CD4-positive, alpha-beta T cell treated with Interleukin-6 at 100 ng/mL for 8 hours (primary cell): ENCODE results near the gene DPP8.

Experiments used
- DNase-seq: peaks from one replicate; pipeline ENCODE4 v3.0.0-alpha.2; 2020; ENCODE audit warnings: mixed read lengths, low spot score

Gene DPP8

DNA sequence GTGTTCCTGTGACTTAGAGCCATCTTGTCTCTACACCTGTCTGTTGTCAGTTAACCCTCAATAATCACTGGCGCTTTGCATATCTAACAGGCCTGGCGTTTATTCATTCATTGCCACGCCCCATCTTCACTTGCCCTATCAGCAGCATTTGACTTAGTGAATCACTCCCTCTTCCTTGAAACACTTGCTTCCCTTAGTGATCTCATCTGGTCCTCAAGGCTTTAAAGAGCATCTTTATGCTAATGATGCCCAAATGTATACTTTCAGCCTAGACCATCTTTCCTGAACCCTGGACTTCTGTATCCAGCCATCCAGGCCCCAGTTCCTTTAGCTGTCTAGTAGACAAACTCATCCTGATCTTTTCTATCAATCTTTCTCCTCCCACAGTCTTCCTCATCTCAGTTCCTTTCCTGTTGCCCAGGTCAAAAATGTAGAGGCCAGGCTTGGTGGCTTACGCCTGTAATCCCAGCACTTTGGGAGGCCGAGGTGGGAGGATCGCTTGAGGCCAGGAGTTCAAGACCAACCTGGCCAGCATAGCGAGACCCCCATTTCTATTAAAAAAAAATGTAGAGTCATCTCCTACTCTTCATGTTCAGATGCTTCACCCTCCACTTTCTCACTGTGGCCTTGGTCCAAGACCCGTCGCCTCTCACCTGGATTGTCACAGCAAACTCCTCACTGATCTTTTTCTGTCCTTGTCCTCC is 93.4 kb downstream of the DPP8 start:
- no peak for DNase-seq

DNA sequence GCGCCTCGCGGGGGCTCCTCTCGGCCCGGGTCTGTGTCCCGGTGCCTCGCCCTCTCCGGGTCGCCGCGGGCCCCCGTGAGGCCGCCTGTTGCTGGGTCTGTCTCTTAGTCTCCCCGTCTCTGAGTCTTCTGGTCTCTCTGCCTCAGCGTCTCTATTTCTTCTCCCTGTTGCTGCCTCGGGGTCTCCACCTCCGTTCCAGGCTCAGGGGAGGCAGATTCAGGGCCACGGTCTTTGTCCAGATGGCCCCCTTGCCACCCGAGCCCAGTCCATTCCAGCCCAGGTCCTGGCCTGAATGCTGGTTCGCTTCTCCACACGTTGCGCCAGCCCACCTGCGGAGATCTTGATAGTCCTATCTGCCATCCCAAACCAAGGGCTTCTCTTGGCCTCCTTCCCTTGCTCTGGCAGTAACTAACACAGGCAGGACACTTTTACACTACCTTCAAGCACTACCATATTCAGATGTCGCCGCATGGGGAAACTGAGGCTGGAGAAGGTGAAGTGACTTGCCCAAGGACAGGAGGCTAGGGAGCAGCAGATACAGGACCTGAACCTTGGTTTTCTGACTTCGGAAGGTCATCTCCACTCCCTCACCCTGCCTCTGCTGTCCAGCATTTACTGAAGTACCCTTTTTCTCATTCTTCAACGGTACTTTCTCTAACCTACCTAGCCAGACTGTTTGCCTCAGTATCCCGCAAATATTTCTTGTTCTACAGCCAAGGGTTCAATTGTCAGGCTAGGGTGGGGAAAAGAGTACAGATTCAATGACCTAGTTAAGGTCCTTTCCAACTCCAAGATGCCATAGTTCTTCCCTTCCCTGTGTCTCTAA is 94.1 kb downstream of the DPP8 start:
- no peak for DNase-seq

DNA sequence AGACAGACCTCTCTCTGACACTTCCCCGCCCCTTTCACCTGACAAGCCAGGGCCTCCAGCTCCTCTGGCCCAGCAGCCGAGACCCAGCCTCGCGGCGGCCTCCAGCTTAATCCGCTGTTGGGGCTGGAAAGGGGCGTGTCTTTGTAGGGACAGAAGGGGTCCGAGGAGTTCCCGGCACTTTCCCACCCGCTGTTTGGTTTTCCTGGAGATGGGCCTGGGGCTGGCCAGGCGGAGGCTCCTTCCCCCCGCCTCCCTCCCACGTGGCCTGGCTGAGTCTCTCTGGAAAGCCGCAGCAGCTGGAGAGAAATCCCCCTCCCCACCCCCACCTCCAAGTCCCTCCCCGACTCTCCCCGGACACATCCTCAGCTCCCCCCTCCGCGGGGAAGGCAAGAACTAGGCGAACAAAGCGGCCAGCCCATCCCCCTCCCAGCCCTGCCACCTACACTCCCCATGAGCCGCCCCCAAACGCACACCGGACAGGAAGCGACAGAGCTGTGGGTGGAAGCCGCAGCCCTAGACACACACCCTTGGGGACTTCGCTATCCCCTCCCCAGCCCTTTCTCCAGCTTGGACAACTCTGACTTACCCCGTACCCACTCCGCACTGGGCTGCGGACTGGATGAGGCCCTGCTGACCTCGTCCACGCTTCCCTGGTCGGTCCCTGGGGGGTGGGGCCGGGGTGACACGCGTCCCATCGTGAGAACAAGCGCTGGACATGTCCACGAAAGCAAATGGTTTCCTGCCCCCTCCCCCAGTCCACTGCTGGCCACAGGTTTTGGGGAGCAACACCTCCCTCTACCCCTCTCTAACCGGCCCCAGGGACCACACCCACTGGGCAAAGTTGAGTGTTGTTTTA is 95.9 kb downstream of the DPP8 start:
- DNase-seq: no peak

DNA sequence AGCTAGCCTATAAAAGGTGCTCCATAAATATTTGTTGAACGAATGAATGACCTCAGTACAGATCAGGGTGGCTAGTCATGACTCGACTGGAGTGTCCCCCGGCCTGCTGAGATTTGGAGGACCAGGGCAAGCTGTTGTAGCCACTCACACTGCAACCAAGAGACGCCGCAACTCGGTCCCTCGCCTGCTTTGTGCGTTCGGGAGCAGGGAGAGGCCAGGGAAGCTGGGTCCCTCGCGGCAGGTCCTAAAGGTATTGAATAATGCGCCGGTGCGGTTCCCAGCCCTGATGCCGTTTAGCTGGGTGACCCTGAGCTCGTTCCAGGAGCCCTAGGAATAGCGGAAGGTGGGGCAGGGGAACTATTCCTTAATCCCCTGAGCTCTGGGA is 96.5 kb downstream of the DPP8 start:
- DNase-seq: no peak

DNA sequence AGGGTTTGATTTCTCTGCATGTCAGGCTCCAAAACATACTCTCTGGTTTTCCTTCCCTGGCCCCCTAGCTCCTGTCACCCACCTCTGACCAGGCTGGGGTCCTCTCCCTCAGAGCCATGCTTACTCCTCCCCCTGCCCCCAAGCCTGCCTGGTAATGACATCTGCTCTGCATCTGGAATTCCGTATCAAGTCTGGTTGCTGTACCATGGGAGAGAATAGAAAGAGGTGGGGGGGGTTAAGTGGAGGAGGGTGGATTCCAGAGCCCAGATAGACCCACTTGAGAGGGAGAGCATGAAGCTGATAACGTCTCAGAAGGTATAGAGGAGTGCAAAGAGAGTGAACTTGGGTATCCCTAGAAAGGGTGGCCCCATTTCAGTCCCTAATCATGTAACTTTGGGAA is 98.9 kb downstream of the DPP8 start:
- no peak for DNase-seq

DNA sequence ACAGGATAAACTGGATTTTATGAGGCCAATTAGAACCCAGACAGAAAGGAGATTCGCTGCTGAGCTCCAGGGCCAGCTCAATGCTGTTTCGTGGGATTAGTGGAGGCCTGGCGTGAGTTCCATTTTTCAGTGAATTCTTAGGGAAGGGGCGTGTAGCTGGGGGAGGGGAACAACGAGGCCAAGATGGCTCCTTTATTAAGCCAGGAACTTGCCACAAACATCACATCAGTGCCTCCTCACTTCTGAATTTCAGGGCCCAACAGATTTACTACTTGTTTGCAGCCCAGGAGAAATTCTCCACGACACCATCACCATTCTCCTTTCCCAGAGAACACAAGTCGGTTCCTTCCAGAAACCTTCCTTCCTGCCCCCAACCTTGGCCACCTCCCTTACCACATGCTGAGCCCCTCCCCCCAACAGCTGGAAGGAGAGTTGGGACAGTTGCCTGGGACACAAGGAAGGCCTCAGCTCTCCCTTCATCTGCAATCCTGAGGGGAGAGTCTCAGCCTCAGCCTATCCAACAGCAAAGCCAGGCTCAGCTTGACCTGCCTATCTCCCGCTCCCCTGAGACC is 100.6 kb downstream of the DPP8 start:
- no peak for DNase-seq

DNA sequence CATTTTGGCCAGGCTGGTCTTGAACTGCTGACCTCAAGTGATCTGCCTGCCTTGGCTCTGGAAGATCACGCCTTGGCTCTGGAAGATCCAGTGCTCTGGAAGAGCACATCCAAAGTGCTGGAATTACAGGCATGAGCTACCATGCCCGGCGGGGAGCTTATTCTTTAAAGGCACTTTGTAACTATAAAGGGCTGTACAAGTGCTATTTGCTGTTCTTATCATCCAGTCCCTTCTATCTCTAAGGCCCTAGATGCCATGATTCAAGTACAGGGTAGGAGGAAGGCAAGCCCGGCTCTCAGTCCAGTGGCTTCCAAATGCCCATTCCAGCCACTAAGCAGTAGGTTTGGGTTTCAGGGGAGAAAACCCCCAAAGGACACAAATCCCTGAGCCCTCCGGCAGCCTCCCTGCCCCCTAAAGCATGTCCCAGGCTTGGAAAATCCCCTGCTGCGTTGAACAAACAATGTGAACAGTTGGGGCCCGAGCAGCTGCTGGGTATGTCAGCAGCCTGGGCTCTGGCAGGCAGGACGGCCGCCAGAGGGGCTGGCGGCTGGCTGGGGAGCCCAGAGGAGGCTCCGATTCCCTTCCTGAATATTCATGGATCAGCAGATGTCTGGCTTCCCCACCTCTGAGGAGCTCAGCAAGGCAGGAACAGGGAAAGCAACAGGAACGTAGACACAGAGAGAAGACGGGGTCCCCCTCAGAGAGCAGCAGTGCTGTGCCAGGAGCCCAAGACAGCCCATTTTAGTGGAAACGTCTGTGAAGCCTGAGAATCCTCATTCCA is 102.5 kb downstream of the DPP8 start:
- DNase-seq: no peak

DNA sequence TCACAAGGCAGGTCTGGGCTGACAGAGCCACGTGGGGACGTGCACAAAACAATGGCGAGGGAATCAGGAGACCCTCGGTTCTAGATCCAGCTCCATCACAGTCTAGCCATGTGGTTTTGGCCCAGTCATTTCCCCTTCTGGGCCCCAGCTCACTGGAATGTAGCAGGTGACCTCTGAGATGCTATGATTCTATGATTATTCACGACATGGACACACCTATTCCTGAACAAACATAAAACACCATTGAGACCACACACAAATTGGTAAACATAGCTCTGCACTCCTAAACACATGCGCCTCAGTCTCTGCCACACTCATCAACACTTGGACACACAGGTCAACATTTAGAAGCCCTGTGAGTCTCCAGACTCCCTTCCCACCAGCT is 103.7 kb downstream of the DPP8 start:
- DNase-seq: no peak

DNA sequence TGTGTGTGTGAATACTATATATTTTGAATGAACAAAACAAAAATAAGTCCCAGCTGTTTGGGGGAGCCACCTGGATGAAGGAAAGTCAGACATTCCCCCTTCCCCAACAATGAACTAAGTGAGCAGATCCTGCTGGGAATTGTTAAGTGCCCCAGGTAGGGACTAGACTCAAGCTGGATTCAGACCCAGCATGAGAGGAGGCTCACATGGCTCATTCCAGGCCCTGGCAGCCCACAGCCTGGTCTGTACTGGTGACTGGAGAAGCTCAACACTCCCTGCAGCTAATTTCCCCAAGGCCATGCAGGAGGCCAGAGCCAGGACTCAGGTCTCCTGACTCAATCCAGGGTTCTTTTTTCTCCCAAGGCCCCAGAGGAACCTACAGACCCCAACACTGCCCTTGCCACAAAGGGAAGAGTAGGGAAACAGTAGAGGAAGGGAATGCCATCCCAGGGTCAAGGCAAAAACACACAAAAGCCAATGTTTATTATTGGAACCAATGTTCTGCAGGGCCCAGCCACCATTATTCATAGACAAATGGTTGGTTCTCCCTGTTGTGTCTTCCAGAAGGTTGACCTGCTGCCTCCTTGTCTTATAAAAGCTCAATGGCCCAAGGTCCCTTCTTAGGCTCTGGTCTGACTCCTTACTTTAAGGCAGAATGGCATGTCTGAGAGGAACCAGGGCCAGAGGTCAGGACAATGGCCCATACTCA is 104.3 kb downstream of the DPP8 start:
- DNase-seq: no peak

DNA sequence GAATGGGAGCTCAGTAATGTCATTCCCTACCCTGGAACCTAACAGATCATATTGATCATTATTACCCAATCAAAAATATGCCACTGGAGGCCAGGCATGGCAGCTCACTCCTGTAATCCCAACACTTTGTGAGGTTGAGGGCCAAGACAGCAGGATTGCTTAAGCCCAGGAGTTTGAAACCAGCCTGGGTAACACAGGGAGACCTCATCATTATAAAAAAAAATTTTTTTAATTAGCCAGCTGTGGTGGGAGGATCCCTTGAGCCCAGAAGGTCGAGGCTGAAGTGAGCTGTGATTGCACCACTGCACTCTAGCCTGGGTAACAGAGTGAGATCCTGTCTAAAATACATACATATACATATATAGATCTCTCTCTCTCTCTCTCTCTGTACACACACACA is 104.9 kb downstream of the DPP8 start:
- DNase-seq: no peak

DNA sequence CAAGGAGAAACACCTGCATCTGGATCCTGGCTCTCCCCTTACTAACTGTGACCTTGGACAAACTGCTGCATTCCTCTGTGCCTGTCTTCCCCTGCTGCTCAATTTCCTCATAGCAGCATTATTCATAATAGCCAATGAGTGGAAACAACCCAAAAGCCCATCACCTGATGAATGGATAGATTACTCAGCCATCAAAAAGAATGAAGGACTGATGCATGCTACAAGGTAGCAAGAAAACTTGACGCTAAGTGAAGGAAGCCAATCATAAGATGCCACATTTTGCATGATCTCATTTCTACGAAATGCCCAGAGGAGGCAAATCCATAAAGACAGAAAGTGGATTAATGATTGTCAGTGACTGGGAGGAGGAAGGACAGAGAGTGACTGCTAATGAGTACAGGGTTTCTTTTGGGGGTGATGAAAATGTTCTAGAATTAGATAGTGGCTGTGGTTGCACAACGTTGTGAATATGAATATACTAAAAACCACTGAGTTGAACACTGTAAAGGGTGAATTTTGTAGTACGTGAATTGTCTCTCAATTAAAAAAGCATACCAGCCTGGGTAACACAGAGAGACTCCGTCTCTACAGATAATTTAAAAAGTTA is 105.9 kb downstream of the DPP8 start:
- no peak for DNase-seq

DNA sequence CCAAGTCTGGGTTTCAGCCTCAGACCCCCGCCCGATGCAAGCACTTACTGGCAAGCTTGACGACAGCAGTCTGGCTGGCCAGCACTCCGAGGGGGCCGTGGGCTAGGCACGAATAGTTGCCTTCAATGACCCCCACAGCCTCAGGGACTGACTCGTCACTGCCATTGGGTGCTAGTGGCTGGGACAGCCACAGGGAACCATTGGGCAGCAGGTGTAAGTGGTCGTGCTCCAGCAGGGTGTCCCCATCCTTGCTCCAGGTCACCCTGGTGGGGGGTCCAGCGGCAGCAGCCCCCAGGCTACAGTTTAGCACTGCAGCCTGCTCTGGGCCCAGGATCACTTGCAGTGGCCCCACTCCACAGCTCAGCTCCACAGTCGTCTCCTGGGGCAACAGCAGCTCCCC is 106.5 kb downstream of the DPP8 start:
- DNase-seq: no peak

DNA sequence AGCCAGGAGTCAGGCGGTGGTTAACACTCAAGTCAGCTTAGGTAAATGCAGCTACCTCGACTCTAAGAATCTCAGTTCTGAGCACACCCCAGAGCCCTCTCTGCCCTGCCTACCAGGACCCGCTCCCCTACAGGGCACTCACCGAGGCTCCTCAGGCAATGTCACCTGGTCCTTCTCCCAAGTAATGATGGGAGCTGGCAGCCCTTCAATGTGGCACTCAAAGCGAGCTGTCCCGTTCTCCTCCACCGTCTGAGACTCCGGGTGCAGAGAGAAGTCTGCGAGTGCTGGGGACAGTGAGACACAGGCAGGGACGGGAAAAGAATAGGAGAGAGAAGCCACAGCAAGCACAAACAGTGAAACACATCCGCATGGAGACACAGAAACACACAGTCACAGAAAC is 107.5 kb downstream of the DPP8 start:
- no peak for DNase-seq

DNA sequence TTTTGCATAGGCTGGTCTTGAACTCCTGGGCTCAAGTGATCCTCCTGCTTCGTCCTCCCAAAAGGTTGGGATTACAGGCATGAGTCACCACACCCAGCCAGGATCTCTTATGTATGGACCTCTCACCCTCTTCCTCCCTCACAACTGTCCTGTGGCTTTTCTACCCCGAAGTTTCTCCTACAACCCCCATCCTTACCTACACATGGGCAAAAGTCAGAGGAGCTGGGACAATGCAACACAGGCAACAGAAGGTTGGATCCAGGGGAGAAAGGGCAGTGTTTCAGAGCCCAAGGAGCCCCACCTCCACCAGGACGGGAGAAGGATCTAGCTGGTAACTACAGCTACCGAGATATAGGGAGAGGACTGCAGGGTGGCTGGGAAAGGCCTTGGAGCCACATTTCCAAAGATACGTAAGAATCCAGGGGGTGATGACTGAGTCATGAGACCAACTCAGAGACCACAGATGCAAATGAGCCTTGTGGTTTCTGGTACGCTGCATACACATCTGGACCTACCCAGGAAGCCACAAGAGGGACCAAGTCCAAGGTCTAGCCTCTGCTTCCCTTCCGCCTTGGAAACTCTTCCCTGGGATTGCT is 108.4 kb downstream of the DPP8 start:
- no peak for DNase-seq

DNA sequence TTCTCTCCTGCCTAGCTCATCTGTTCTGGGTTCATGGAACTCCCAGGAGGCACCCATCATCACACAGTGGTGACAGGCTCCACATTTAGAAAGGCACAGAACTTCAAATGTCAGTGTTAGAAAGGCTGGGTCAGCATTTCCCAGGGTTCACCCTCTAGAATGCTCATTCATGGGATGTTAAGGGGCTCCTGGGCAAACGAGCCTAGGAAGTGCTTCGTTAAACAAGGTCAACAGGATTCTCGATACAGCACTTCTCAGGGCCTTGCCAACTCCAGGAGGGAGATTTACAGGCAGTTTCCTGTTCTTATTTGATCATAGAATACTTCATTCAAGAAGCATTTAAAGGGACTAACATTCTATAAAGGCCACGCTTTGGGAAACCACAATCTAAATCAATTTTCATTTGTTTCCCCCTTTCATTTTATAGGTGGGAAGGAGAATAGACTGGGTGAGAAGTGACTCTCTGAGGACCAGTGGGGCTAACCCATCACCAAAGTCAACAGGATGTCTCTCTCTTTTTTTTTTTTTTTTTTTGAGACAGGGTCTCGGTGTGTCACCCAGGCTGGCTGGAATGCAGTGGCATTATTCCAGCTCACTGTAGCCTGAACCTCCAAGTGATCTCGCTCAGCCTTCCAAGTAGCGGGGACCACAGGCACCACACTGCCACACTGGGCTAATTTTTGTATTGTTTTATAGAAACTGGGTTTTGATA is 109.0 kb downstream of the DPP8 start:
- DNase-seq: no peak

DNA sequence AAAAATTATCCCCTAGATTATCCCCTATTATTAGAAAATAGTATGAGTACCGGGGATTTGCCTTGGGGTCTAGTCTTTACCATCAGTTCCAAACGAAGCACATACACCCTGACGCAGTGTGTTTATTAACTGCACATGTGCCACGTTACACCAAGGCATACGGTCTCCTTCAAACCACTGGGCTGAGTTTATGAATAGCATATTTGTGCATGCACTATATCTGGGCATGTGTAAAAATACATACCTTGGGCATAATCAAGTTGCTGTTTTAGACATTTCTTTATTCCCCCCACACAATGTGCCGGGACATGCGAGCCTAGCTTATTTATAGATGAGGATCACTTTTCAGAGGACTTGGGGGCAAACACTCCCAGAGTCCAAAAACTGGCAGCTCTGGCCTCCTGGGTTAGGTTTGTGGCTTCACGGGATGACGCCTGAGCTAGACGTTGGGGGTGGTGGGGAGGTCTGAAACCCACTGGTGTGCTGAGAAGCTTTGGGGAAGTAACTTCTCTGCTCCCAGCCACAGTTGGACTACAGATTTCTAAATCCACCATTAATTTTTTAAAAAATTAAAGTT is 111.0 kb downstream of the DPP8 start:
- no peak for DNase-seq

DNA sequence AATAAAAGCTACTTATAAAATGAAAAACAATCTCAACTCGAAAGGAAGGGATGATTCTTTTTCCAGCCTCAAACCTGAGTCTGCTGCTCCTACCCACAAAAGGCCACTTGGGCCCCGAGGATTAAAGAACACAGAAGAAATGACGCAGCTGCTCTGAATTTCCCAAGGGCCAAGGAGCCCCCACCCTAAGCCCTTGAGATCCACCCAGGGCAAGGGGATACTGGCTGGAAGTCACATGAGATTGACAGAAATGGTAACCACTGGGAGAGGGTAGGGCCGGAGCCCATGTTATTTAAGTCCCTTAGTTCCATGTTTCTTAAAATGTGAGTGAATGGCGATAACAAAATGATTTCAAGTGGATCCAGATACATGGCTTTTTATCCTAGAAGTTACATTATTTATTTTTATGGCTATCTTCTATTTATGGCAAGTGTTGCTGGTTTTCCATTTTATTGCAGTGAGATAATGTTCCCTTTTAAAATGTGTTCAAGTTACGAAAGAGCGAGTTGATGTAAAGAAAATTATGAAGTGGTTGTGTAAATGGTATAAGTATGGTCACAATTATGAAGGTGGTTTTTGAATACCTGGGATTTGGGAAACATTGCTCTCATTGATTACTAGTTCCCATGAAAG is 111.6 kb downstream of the DPP8 start:
- DNase-seq: no peak

DNA sequence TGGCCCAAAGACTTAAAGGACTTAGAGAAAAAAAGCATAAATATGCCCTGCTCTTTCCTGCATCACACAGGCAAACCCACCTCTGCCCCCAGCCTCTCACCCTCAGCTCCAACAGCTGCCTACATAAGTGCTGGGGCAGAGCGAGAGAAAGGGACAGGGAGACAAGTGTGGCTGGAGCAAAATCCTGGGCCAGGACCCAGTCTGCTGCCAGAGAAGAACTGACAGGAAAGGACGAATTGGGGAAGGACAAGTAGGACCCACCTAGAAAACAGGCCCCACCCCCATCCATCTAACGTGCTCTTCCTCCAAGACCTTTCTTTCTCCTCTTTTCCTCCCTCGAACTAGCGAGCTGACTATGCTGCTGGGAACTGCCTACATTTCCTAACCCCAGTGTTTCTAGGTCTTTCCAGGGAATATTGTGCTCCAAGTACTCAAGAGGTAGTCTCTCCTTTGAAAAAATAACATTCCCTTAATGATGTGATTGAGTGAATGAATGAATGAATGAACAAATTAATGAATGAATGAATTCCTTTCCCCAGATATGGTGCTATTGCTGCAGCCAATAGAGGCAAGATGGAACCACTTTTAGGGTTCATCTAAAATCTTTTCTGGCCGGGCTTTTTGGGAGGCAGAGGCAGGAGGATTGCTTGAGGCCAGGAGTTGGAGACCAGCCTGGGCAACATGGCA is 113.2 kb downstream of the DPP8 start:
- DNase-seq: no peak
